WTC11 (cell line): Measurements from ENCODE around the gene CRYBB1. TPM values are rescaled to one million over a fixed set of nuclear protein-coding genes. Genes with fewer than 3 reads are reported as not detected.

Experiments used
- ATAC-seq: fragments of 200-7000 bp; cut with Tn5 transposase; 2 replicates; pipeline ENCODE4 v1.10.0; 2021; ENCODE audit warnings: mild to moderate bottlenecking, moderate library complexity
- CTCF ChIA-PET: fragments of 300-600 bp; sonication (Branson Sonifier 250); formaldehyde crosslinking; loops from one replicate; lab custom pipeline; 2021; ENCODE audit warnings: antibody characterized with exemption; lab: Charles Lee
- POLR2A ChIA-PET: fragments of 350-600 bp; sonication (Branson Sonifier 250); formaldehyde crosslinking; loops from one replicate; lab custom pipeline; 2021; ENCODE audit warnings: antibody characterized with exemption; lab: Charles Lee
- DNase-seq: peaks from one replicate; pipeline ENCODE4 v3.0.0; 2021; ENCODE audit warnings: low spot score
- H3K27ac Mint-ChIP-seq: 2 replicates; pipeline ENCODE4 v1.8.0; 2021; ENCODE audit warnings: mixed read lengths
- H3K27me3 Mint-ChIP-seq: 2 replicates; pipeline ENCODE4 v1.8.0; 2021; ENCODE audit warnings: low read depth, mild to moderate bottlenecking, moderate library complexity, mixed read lengths
- H3K36me3 Mint-ChIP-seq: 2 replicates; pipeline ENCODE4 v1.8.0; 2021; ENCODE audit warnings: mixed read lengths
- H3K4me1 Mint-ChIP-seq: 2 replicates; pipeline ENCODE4 v1.8.0; 2022; ENCODE audit warnings: mixed read lengths
- H3K4me3 Mint-ChIP-seq: 2 replicates; pipeline ENCODE4 v1.8.0; 2021; ENCODE audit warnings: mild to moderate bottlenecking, moderate library complexity, mixed read lengths
- H3K9me3 Mint-ChIP-seq: 2 replicates; pipeline ENCODE4 v1.8.0; 2021; ENCODE audit warnings: mixed read lengths
- FOXJ3 ChIP-seq: sonication (generic); formaldehyde crosslinking; IDR thresholded peaks from 2 replicates; pipeline ENCODE4 v1.9.0; 2021; ENCODE audit warnings: missing genetic modification reagents, mild to moderate bottlenecking, borderline replicate concordance
- NR3C1 ChIP-seq: sonication (generic); formaldehyde crosslinking; conservative IDR thresholded peaks from 2 replicates; pipeline ENCODE4 v1.8.1; 2023; ENCODE audit warnings: low read depth, mild to moderate bottlenecking, missing genetic modification reagents
- OVOL2 ChIP-seq: fragments of 250-450 bp; sonication (Bioruptor Pico); IDR thresholded peaks from 2 replicates; pipeline ENCODE4 v1.9.0; 2021; ENCODE audit warnings: mild to moderate bottlenecking, borderline replicate concordance
- RELA ChIP-seq: sonication (generic); formaldehyde crosslinking; IDR thresholded peaks from 2 replicates; pipeline ENCODE4 v1.8.1; 2022; ENCODE audit warnings: missing genetic modification reagents, mild to moderate bottlenecking, borderline replicate concordance
- SOX15 ChIP-seq: fragments of 250-450 bp; sonication (Bioruptor Pico); IDR thresholded peaks from 2 replicates; pipeline ENCODE4 v1.9.0; 2021; ENCODE audit warnings: mild to moderate bottlenecking
- TP53 ChIP-seq: sonication (generic); formaldehyde crosslinking; IDR thresholded peaks from 2 replicates; pipeline ENCODE4 v1.8.1; 2023; ENCODE audit warnings: mild to moderate bottlenecking, missing genetic modification reagents
- total RNA-seq: library from RNA; stranded (reverse); gene quantifications from 3 replicates; pipeline ENCODE4 v1.2.3, GENCODE V29; 2021
- TF ChIP-seq, protein P1 (sequence below): fragments of 250-450 bp; sonication (Bioruptor Pico); IDR thresholded peaks from 2 replicates; pipeline ENCODE4 v1.9.0; 2021; ENCODE audit warnings: mild to moderate bottlenecking
- TF ChIP-seq, protein P2 (sequence below): sonication (generic); formaldehyde crosslinking; IDR thresholded peaks from 2 replicates; pipeline ENCODE4 v1.8.1; 2023; ENCODE audit warnings: mild to moderate bottlenecking, missing genetic modification reagents
- TF ChIP-seq, protein P3 (sequence below): sonication (generic); formaldehyde crosslinking; IDR thresholded peaks from 2 replicates; pipeline ENCODE4 v1.8.0; 2023; ENCODE audit warnings: mild to moderate bottlenecking, missing genetic modification reagents
- TF ChIP-seq, protein P4 (sequence below): fragments of 250-450 bp; sonication (Bioruptor Pico); IDR thresholded peaks from 2 replicates; pipeline ENCODE4 v1.9.0; 2021; ENCODE audit warnings: moderate library complexity, mild to moderate bottlenecking, inconsistent platforms, borderline replicate concordance
- TF ChIP-seq, protein P5 (sequence below): sonication (generic); formaldehyde crosslinking; IDR thresholded peaks from 2 replicates; pipeline ENCODE4 v1.8.1; 2023; ENCODE audit warnings: mild to moderate bottlenecking, missing genetic modification reagents, borderline replicate concordance
- TF ChIP-seq, protein P6 (sequence below): sonication (generic); formaldehyde crosslinking; IDR thresholded peaks from 2 replicates; pipeline ENCODE4 v1.8.1; 2022; ENCODE audit warnings: missing genetic modification reagents, borderline replicate concordance
- TF ChIP-seq, protein P7 (sequence below): fragments of 200-600 bp; IDR thresholded peaks from 2 replicates; pipeline ENCODE4 v1.8.0; 2022; ENCODE audit warnings: antibody characterized with exemption

The CRYBB1 gene
- total RNA-seq, 1 experiment from 2014 or later: 4.0 TPM

DNA sequence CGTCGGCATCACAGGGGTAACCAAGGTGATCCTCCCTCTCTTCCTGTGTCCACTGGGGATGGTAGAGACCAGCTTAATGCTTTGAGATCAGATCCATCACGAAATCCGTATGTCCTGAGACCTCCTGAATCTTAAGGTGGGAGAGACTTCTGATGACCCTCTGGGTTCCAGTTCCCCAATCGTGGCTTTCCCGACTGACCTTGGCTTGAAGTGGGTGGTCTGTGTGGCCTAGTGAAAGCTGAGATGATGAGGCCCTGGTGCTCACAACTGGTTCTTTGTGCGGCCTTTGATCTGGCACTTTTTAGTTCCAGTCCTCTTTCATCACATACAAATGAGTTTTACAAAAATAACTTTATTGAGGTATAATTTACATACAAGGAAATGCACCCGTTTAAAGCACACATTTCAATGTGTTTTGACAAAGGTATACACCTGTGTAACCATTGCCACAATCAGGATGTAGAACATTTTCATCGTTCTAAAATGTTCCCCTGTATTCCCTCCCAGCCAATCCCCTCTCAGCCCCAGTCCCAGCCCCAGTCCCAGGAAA is 45.6 kb upstream of the CRYBB1 start:
- peaks cover 28% of the 10 kb centered on the region for H3K36me3 Mint-ChIP-seq
- H3K4me3 Mint-ChIP-seq: no peak overlapping the region
- peaks cover 28% of the 10 kb centered on the region for H3K4me1 Mint-ChIP-seq
- no peak overlapping the region for H3K27ac Mint-ChIP-seq
- H3K27me3 Mint-ChIP-seq: no peaks in the 10 kb centered on the region
- TF ChIP-seq OVOL2: no peak
- no peak for TF ChIP-seq SOX15 (CRISPR knock-in tag)
- TF ChIP-seq, protein P1, sequence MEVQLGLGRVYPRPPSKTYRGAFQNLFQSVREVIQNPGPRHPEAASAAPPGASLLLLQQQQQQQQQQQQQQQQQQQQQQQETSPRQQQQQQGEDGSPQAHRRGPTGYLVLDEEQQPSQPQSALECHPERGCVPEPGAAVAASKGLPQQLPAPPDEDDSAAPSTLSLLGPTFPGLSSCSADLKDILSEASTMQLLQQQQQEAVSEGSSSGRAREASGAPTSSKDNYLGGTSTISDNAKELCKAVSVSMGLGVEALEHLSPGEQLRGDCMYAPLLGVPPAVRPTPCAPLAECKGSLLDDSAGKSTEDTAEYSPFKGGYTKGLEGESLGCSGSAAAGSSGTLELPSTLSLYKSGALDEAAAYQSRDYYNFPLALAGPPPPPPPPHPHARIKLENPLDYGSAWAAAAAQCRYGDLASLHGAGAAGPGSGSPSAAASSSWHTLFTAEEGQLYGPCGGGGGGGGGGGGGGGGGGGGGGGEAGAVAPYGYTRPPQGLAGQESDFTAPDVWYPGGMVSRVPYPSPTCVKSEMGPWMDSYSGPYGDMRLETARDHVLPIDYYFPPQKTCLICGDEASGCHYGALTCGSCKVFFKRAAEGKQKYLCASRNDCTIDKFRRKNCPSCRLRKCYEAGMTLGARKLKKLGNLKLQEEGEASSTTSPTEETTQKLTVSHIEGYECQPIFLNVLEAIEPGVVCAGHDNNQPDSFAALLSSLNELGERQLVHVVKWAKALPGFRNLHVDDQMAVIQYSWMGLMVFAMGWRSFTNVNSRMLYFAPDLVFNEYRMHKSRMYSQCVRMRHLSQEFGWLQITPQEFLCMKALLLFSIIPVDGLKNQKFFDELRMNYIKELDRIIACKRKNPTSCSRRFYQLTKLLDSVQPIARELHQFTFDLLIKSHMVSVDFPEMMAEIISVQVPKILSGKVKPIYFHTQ (CRISPR knock-in tag): no peak
- TF ChIP-seq, protein P2, sequence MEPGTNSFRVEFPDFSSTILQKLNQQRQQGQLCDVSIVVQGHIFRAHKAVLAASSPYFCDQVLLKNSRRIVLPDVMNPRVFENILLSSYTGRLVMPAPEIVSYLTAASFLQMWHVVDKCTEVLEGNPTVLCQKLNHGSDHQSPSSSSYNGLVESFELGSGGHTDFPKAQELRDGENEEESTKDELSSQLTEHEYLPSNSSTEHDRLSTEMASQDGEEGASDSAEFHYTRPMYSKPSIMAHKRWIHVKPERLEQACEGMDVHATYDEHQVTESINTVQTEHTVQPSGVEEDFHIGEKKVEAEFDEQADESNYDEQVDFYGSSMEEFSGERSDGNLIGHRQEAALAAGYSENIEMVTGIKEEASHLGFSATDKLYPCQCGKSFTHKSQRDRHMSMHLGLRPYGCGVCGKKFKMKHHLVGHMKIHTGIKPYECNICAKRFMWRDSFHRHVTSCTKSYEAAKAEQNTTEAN (CRISPR knock-in tag): no peak
- TF ChIP-seq, protein P3, sequence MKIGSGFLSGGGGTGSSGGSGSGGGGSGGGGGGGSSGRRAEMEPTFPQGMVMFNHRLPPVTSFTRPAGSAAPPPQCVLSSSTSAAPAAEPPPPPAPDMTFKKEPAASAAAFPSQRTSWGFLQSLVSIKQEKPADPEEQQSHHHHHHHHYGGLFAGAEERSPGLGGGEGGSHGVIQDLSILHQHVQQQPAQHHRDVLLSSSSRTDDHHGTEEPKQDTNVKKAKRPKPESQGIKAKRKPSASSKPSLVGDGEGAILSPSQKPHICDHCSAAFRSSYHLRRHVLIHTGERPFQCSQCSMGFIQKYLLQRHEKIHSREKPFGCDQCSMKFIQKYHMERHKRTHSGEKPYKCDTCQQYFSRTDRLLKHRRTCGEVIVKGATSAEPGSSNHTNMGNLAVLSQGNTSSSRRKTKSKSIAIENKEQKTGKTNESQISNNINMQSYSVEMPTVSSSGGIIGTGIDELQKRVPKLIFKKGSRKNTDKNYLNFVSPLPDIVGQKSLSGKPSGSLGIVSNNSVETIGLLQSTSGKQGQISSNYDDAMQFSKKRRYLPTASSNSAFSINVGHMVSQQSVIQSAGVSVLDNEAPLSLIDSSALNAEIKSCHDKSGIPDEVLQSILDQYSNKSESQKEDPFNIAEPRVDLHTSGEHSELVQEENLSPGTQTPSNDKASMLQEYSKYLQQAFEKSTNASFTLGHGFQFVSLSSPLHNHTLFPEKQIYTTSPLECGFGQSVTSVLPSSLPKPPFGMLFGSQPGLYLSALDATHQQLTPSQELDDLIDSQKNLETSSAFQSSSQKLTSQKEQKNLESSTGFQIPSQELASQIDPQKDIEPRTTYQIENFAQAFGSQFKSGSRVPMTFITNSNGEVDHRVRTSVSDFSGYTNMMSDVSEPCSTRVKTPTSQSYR (CRISPR knock-in tag): no peak
- TF ChIP-seq, protein P4, sequence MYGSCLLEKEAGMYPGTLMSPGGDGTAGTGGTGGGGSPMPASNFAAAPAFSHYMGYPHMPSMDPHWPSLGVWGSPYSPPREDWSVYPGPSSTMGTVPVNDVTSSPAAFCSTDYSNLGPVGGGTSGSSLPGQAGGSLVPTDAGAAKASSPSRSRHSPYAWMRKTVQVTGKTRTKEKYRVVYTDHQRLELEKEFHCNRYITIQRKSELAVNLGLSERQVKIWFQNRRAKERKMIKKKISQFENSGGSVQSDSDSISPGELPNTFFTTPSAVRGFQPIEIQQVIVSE (CRISPR knock-in tag): no peak
- no peak for TF ChIP-seq TP53
- TF ChIP-seq RELA: no peak
- TF ChIP-seq NR3C1: no peak
- TF ChIP-seq, protein P5, sequence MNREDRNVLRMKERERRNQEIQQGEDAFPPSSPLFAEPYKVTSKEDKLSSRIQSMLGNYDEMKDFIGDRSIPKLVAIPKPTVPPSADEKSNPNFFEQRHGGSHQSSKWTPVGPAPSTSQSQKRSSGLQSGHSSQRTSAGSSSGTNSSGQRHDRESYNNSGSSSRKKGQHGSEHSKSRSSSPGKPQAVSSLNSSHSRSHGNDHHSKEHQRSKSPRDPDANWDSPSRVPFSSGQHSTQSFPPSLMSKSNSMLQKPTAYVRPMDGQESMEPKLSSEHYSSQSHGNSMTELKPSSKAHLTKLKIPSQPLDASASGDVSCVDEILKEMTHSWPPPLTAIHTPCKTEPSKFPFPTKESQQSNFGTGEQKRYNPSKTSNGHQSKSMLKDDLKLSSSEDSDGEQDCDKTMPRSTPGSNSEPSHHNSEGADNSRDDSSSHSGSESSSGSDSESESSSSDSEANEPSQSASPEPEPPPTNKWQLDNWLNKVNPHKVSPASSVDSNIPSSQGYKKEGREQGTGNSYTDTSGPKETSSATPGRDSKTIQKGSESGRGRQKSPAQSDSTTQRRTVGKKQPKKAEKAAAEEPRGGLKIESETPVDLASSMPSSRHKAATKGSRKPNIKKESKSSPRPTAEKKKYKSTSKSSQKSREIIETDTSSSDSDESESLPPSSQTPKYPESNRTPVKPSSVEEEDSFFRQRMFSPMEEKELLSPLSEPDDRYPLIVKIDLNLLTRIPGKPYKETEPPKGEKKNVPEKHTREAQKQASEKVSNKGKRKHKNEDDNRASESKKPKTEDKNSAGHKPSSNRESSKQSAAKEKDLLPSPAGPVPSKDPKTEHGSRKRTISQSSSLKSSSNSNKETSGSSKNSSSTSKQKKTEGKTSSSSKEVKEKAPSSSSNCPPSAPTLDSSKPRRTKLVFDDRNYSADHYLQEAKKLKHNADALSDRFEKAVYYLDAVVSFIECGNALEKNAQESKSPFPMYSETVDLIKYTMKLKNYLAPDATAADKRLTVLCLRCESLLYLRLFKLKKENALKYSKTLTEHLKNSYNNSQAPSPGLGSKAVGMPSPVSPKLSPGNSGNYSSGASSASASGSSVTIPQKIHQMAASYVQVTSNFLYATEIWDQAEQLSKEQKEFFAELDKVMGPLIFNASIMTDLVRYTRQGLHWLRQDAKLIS (CRISPR knock-in tag): no peak
- no peak for TF ChIP-seq FOXJ3
- TF ChIP-seq, protein P6, sequence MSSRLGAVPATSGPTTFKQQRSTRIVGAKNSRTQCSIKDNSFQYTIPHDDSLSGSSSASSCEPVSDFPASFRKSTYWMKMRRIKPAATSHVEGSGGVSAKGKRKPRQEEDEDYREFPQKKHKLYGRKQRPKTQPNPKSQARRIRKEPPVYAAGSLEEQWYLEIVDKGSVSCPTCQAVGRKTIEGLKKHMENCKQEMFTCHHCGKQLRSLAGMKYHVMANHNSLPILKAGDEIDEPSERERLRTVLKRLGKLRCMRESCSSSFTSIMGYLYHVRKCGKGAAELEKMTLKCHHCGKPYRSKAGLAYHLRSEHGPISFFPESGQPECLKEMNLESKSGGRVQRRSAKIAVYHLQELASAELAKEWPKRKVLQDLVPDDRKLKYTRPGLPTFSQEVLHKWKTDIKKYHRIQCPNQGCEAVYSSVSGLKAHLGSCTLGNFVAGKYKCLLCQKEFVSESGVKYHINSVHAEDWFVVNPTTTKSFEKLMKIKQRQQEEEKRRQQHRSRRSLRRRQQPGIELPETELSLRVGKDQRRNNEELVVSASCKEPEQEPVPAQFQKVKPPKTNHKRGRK: no peak
- TF ChIP-seq, protein P7, sequence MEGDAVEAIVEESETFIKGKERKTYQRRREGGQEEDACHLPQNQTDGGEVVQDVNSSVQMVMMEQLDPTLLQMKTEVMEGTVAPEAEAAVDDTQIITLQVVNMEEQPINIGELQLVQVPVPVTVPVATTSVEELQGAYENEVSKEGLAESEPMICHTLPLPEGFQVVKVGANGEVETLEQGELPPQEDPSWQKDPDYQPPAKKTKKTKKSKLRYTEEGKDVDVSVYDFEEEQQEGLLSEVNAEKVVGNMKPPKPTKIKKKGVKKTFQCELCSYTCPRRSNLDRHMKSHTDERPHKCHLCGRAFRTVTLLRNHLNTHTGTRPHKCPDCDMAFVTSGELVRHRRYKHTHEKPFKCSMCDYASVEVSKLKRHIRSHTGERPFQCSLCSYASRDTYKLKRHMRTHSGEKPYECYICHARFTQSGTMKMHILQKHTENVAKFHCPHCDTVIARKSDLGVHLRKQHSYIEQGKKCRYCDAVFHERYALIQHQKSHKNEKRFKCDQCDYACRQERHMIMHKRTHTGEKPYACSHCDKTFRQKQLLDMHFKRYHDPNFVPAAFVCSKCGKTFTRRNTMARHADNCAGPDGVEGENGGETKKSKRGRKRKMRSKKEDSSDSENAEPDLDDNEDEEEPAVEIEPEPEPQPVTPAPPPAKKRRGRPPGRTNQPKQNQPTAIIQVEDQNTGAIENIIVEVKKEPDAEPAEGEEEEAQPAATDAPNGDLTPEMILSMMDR: no peak
- TF ChIP-seq, all 79 proteins: peak for 0
- ATAC-seq (no peak), DNase-seq (no peak)
- H3K9me3 Mint-ChIP-seq: no peaks in the 10 kb centered on the region
- ChIA-PET POLR2A (no interaction called here), CTCF (interaction anchor here (1.1 to 2.1 kb wide), 2 partner anchors 100 to 161 kb away, joined by 4 to 8 read pairs; no protein-coding TSS in a partner anchor)
